WTC11 (cell line): ENCODE measurements around the gene GABBR1.

Source experiments
- ATF3 ChIP-seq: sonication (generic); formaldehyde crosslinking; conservative IDR thresholded peaks from 2 replicates; pipeline ENCODE4 v1.8.1; 2022; ENCODE audit warnings: mild to moderate bottlenecking, missing genetic modification reagents
- CBFB ChIP-seq: sonication (generic); formaldehyde crosslinking; IDR thresholded peaks from 2 replicates; pipeline ENCODE4 v1.8.1; 2022; ENCODE audit warnings: mild to moderate bottlenecking, low read depth, missing genetic modification reagents
- FOXJ3 ChIP-seq: sonication (generic); formaldehyde crosslinking; IDR thresholded peaks from 2 replicates; pipeline ENCODE4 v1.9.0; 2021; ENCODE audit warnings: missing genetic modification reagents, mild to moderate bottlenecking, borderline replicate concordance
- JAZF1 ChIP-seq: fragments of 250-450 bp; sonication (Bioruptor Pico); IDR thresholded peaks from 2 replicates; pipeline ENCODE4 v1.9.0; 2021; ENCODE audit warnings: moderate library complexity, mild to moderate bottlenecking, inconsistent platforms
- KAT7 ChIP-seq: sonication (generic); formaldehyde crosslinking; IDR thresholded peaks from 2 replicates; pipeline ENCODE4 v1.8.1; 2023; ENCODE audit warnings: missing genetic modification reagents, mild to moderate bottlenecking, borderline replicate concordance
- NR2C2 ChIP-seq: sonication (generic); formaldehyde crosslinking; IDR thresholded peaks from 2 replicates; pipeline ENCODE4 v1.8.0; 2022; ENCODE audit warnings: mild to moderate bottlenecking, missing genetic modification reagents
- NR3C1 ChIP-seq: sonication (generic); formaldehyde crosslinking; conservative IDR thresholded peaks from 2 replicates; pipeline ENCODE4 v1.8.1; 2023; ENCODE audit warnings: low read depth, mild to moderate bottlenecking, missing genetic modification reagents
- TCF7 ChIP-seq: sonication (generic); formaldehyde crosslinking; IDR thresholded peaks from 2 replicates; pipeline ENCODE4 v1.8.0; 2022; ENCODE audit warnings: mild to moderate bottlenecking, low read depth, missing genetic modification reagents, moderate library complexity
- ZNF532 ChIP-seq: fragments of 250-450 bp; sonication (Bioruptor Pico); IDR thresholded peaks from 2 replicates; pipeline ENCODE4 v1.9.0; 2021; ENCODE audit warnings: mild to moderate bottlenecking, borderline replicate concordance

GRCh38 chr6:29680416-29680815, 47.4 kb upstream of the GABBR1 start:
- no peak for TF ChIP-seq ATF3 (CRISPR knock-in tag)
- no peak for TF ChIP-seq NR2C2 (CRISPR knock-in tag)
- no peak for TF ChIP-seq NR3C1 (CRISPR knock-in tag)
- TF ChIP-seq ZNF532 (CRISPR knock-in tag): no peak
- no peak for TF ChIP-seq TCF7 (CRISPR knock-in tag)
- no peak for TF ChIP-seq CBFB (CRISPR knock-in tag)
- TF ChIP-seq FOXJ3 (CRISPR knock-in tag): no peak
- no peak for TF ChIP-seq KAT7 (CRISPR knock-in tag)
- no peak for TF ChIP-seq JAZF1 (CRISPR knock-in tag)
